DOHH2 (cell line): ENCODE measurements around the gene CORO2B.

ENCODE experiments used
- EZH2phosphoT487 ChIP-seq: fragments of 200-600 bp; sonication (generic); IDR thresholded peaks from 2 replicates; pipeline ENCODE4 v1.6.1; 2017; ENCODE audit warnings: borderline replicate concordance, mild to moderate bottlenecking, antibody characterized with exemption, low read length, moderate library complexity, mixed read lengths
- TF ChIP-seq, protein P1 (sequence below): fragments of 200-600 bp; sonication (generic); IDR thresholded peaks from one replicate; pipeline ENCODE4 v1.5.1; 2014; ENCODE audit warnings: antibody characterized with exemption, mild to moderate bottlenecking, low read depth, low read length; ENCODE audit not compliant: poor library complexity, severe bottlenecking

DNA sequence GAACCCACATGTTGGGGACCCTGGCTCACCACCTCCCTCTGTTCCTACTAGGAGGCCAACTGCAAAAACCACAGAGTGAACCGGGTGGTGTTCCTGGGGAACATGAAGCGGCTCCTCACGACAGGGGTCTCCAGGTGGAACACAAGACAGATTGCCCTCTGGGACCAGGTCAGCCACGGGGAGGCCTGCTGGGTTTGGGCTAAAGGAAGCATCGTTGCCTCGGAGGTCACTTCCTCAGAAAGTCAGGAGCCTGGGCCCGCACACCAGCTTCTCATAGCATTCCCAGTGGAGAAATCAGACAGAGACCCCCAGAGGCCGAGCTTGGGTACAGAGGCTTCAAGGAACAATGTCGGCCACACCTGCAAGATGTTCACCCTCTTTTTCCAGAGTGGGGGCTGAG is 135.1 kb downstream of the CORO2B start:
- no peak for TF ChIP-seq EZH2phosphoT487
- TF ChIP-seq, protein P1, sequence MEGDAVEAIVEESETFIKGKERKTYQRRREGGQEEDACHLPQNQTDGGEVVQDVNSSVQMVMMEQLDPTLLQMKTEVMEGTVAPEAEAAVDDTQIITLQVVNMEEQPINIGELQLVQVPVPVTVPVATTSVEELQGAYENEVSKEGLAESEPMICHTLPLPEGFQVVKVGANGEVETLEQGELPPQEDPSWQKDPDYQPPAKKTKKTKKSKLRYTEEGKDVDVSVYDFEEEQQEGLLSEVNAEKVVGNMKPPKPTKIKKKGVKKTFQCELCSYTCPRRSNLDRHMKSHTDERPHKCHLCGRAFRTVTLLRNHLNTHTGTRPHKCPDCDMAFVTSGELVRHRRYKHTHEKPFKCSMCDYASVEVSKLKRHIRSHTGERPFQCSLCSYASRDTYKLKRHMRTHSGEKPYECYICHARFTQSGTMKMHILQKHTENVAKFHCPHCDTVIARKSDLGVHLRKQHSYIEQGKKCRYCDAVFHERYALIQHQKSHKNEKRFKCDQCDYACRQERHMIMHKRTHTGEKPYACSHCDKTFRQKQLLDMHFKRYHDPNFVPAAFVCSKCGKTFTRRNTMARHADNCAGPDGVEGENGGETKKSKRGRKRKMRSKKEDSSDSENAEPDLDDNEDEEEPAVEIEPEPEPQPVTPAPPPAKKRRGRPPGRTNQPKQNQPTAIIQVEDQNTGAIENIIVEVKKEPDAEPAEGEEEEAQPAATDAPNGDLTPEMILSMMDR: no peak
